ENCODE data around the gene GLIS2. TPM values are rescaled to one million over a fixed set of nuclear protein-coding genes. Genes with fewer than 3 reads are reported as not detected.

GLIS2 gene
- total RNA-seq, 1 donor from 2014 or later = 6.9 TPM

GRCh38 chr16:4337540-4338088 lies 21.7 kb downstream of the GLIS2 start:
- TF ChIP-seq CTCF (IDR thresholded peaks at IDR 0.05) = no peak
- DNase-seq (ENCODE audit: extremely low spot score in 2 of 2) = no peak
- intact Hi-C loops (cut with DNase I) = loop anchor here (10.0 kb wide), 1 partner anchor 133 kb away; no protein-coding TSS in a partner anchor
- no peaks in the 10 kb centered on the region for H3K27me3 ChIP-seq
- peaks cover 0 to 31% of the 10 kb centered on the region in 2 donors for H3K36me3 ChIP-seq
- H3K4me3 ChIP-seq = no peak overlapping the region
- peaks cover 29% of the 10 kb centered on the region for H3K4me1 ChIP-seq
- no peaks in the 10 kb centered on the region for H3K9me3 ChIP-seq
- H3K27ac ChIP-seq = no peak overlapping the region

GRCh38 chr16:4338125-4338582 lies 22.3 kb downstream of the GLIS2 start:
- Histone ChIP-seq H3K9me3 (no peaks in the 10 kb centered on the region), H3K4me1 (peaks cover 29% of the 10 kb centered on the region), H3K4me3 (no peak overlapping the region), H3K27ac (peak overlapping the region; percentile 21), H3K36me3 (peaks cover 0 to 26% of the 10 kb centered on the region in 2 donors), H3K27me3 (no peaks in the 10 kb centered on the region)
- no peak for DNase-seq (ENCODE audit: extremely low spot score in 2 of 2)
- TF ChIP-seq POLR2A (IDR thresholded peaks at IDR 0.05) (no peak), POLR2AphosphoS5 (IDR thresholded peaks at IDR 0.05; ENCODE audit: insufficient read depth in 1 of 2, low read depth in 1 of 2) (no peak), CTCF (IDR thresholded peaks at IDR 0.05) (no peak)
- intact Hi-C loops (cut with DNase I) = loop anchor here (10.0 kb wide), 1 partner anchor 133 kb away; no protein-coding TSS in a partner anchor

GRCh38 chr16:4338712-4339299 lies 22.9 kb downstream of the GLIS2 start:
- Histone ChIP-seq H3K4me3 (no peak overlapping the region), H3K27me3 (no peaks in the 10 kb centered on the region), H3K9me3 (no peaks in the 10 kb centered on the region), H3K4me1 (peaks cover 29% of the 10 kb centered on the region), H3K27ac (peak overlapping the region; percentile 21), H3K36me3 (peaks cover 0 to 26% of the 10 kb centered on the region in 2 donors)
- no peak for TF ChIP-seq POLR2A (IDR thresholded peaks at IDR 0.05)
- no peak for TF ChIP-seq POLR2AphosphoS5 (IDR thresholded peaks at IDR 0.05; ENCODE audit: insufficient read depth in 1 of 2, low read depth in 1 of 2)
- no peak for TF ChIP-seq CTCF (IDR thresholded peaks at IDR 0.05)
- intact Hi-C loops (cut with DNase I) = loop anchor here (10.0 kb wide), 1 partner anchor 134 kb away; no protein-coding TSS in a partner anchor
- DNase-seq (ENCODE audit: extremely low spot score in 2 of 2) = no peak

- TF ChIP-seq CTCF (IDR thresholded peaks at IDR 0.05) = no peak
- no peak for TF ChIP-seq POLR2AphosphoS5 (IDR thresholded peaks at IDR 0.05; ENCODE audit: insufficient read depth in 1 of 2, low read depth in 1 of 2)
- no peak for TF ChIP-seq POLR2A (IDR thresholded peaks at IDR 0.05)
- no peak for DNase-seq (ENCODE audit: extremely low spot score in 2 of 2)
- H3K4me3 ChIP-seq = no peak overlapping the region
- H3K4me1 ChIP-seq = peaks cover 29% of the 10 kb centered on the region
- intact Hi-C loops (cut with DNase I) = loop anchor here (10.0 kb wide), 1 partner anchor 135 kb away; no protein-coding TSS in a partner anchor
- no peaks in the 10 kb centered on the region for H3K9me3 ChIP-seq
- H3K27me3 ChIP-seq = no peaks in the 10 kb centered on the region
- peaks cover 0 to 26% of the 10 kb centered on the region in 2 donors for H3K36me3 ChIP-seq
- H3K27ac ChIP-seq = peak overlapping the region; percentile 36
Measured at GRCh38 chr16:4339455-4339854, 23.6 kb downstream of the GLIS2 start.

- H3K36me3 ChIP-seq = peaks cover 0 to 21% of the 10 kb centered on the region in 2 donors
- intact Hi-C loops (cut with DNase I) = loop anchor here (10.0 kb wide), 1 partner anchor 135 kb away; no protein-coding TSS in a partner anchor
- H3K9me3 ChIP-seq = no peaks in the 10 kb centered on the region
- DNase-seq (ENCODE audit: extremely low spot score in 2 of 2) = no peak
- H3K4me1 ChIP-seq = peaks cover 29% of the 10 kb centered on the region
- peak overlapping the region; percentile 36 for H3K27ac ChIP-seq
- no peak overlapping the region for H3K4me3 ChIP-seq
- no peaks in the 10 kb centered on the region for H3K27me3 ChIP-seq
- TF ChIP-seq CTCF (IDR thresholded peaks at IDR 0.05) (no peak), POLR2AphosphoS5 (IDR thresholded peaks at IDR 0.05; ENCODE audit: insufficient read depth in 1 of 2, low read depth in 1 of 2) (peak in 1 of 2 donors; percentile 27)
Measured at GRCh38 chr16:4339909-4340308, 24.0 kb downstream of the GLIS2 start.

Measured in vagina (tissue), 2 donors.